Activated CD4-positive, alpha-beta T cell treated with anti-CD3 and anti-CD28 coated beads, Interleukin-2, amount 10 ng/mL, durations not matched to agents 7 days and 5 days (primary cell): ENCODE measurements around the gene ZNF439. TPM values are rescaled to one million over a fixed set of nuclear protein-coding genes. Genes with fewer than 3 reads are reported as not detected.
"Not testable (repeated sequence)": the region's sequence is repeated elsewhere in the genome, so short reads cannot be mapped to it uniquely, and the experiment has no call there.

Experiments used
- CTCF ChIA-PET: fragments of 350-600 bp; sonication (Branson Sonifier 250); formaldehyde crosslinking; loops from one replicate; lab custom pipeline; 2021; ENCODE audit warnings: antibody characterized with exemption; lab: Charles Lee
- POLR2A ChIA-PET: fragments of 350-600 bp; sonication (Branson Sonifier 250); formaldehyde crosslinking; loops from one replicate; lab custom pipeline; 2021; ENCODE audit warnings: antibody characterized with exemption; lab: Charles Lee
- DNase-seq: peaks from one replicate; pipeline ENCODE4 v3.0.0-alpha.2; 2020
- H3K27ac Mint-ChIP-seq: one replicate; pipeline ENCODE4 v1.8.0; 2021; ENCODE audit warnings: mild to moderate bottlenecking, moderate library complexity, mixed read lengths
- H3K27me3 Mint-ChIP-seq: one replicate; pipeline ENCODE4 v1.8.0; 2021; ENCODE audit warnings: mixed read lengths
- H3K36me3 Mint-ChIP-seq: one replicate; pipeline ENCODE4 v1.8.0; 2021; ENCODE audit warnings: low read depth, mixed read lengths
- H3K4me1 Mint-ChIP-seq: one replicate; pipeline ENCODE4 v1.8.0; 2021; ENCODE audit warnings: mixed read lengths
- H3K4me3 Mint-ChIP-seq: one replicate; pipeline ENCODE4 v1.8.0; 2021; ENCODE audit warnings: mild to moderate bottlenecking, moderate library complexity, mixed read lengths
- H3K9me3 Mint-ChIP-seq: one replicate; pipeline ENCODE4 v1.8.0; 2021; ENCODE audit warnings: mixed read lengths
- total RNA-seq, 2 experiments: library from RNA; stranded (reverse); gene quantifications; one replicate each; pipeline ENCODE4 v1.2.3, GENCODE V29; 2021

ZNF439 gene
- total RNA-seq = 1 to 10 TPM; 8.3 to 9.7 TPM

- ChIA-PET CTCF (interaction anchor here (0.9 kb wide), 1 partner anchor 35 kb away, joined by 3 read pairs; the partner anchor contains the start of gene ZNF440), POLR2A (no interaction called here)
- Mint-ChIP-seq H3K4me3 (peak within 1 kb of the TSS; percentile 83), H3K27ac (peak within 1 kb of the TSS; percentile 87), H3K36me3 (peaks cover 42% of the 10 kb centered on the region), H3K9me3 (peaks cover 31% of the 10 kb centered on the region), H3K4me1 (peaks cover 22% of the 10 kb centered on the region), H3K27me3 (no peaks in the 10 kb centered on the region)
- DNase-seq = peak; percentile 93
Measured at GRCh38 chr19:11848594-11849469, at the start of gene ZNF439. ZNF439 (plus strand) TSS chr19:11848726; CDS start chr19:11848868, 142 bp downstream.

- Mint-ChIP-seq H3K4me3 (no peak overlapping the region), H3K4me1 (no peaks in the 10 kb centered on the region), H3K36me3 (peaks cover 20% of the 10 kb centered on the region), H3K27ac (no peak overlapping the region), H3K9me3 (peaks cover 56% of the 10 kb centered on the region), H3K27me3 (no peaks in the 10 kb centered on the region)
- CTCF ChIA-PET = no interaction called here
- POLR2A ChIA-PET = no interaction called here
- DNase-seq = no peak
Measured at GRCh38 chr19:11806354-11807098, 42.0 kb upstream of the ZNF439 start.

GRCh38 chr19:11807099-11807380 is 41.5 kb upstream of the ZNF439 start:
- H3K27me3 Mint-ChIP-seq = no peaks in the 10 kb centered on the region
- POLR2A ChIA-PET = no interaction called here
- H3K9me3 Mint-ChIP-seq = peaks cover 56% of the 10 kb centered on the region
- DNase-seq = no peak
- peaks cover under 1% of the 10 kb centered on the region for H3K4me1 Mint-ChIP-seq
- peaks cover 20% of the 10 kb centered on the region for H3K36me3 Mint-ChIP-seq
- no peak overlapping the region for H3K27ac Mint-ChIP-seq
- no peak overlapping the region for H3K4me3 Mint-ChIP-seq
- CTCF ChIA-PET = no interaction called here

- peaks cover 40% of the 10 kb centered on the region for H3K36me3 Mint-ChIP-seq
- ChIA-PET CTCF (interaction anchor here (0.9 to 3.0 kb wide), 3 partner anchors 16 to 835 kb away, joined by 3 to 15 read pairs (median 3); partner anchors contain the start of genes ZNF439 and ZNF491), POLR2A (interaction anchor here (0.7 kb wide), 1 partner anchor 1301 kb away, joined by 3 read pairs; no protein-coding TSS in a partner anchor)
- DNase-seq = no peak
- peak overlapping the region; percentile 81 for H3K4me3 Mint-ChIP-seq
- no peaks in the 10 kb centered on the region for H3K27me3 Mint-ChIP-seq
- peaks cover 40% of the 10 kb centered on the region for H3K9me3 Mint-ChIP-seq
- H3K27ac Mint-ChIP-seq = peak overlapping the region; percentile 82
- peaks cover 30% of the 10 kb centered on the region for H3K4me1 Mint-ChIP-seq
Measured at GRCh38 chr19:11813703-11814028, 34.9 kb upstream of the ZNF439 start.

GRCh38 chr19:11814029-11814699 is 34.4 kb upstream of the ZNF439 start, which contains the start of gene ZNF440:
ZNF440 (plus strand) TSS chr19:11814273; CDS start chr19:11814448, 175 bp downstream.
- Mint-ChIP-seq H3K4me3 (peak within 1 kb of the TSS; percentile 81), H3K9me3 (peaks cover 37% of the 10 kb centered on the region), H3K27ac (peak within 1 kb of the TSS; percentile 82), H3K27me3 (no peaks in the 10 kb centered on the region), H3K4me1 (peaks cover 30% of the 10 kb centered on the region), H3K36me3 (peaks cover 42% of the 10 kb centered on the region)
- POLR2A ChIA-PET = interaction anchor here (0.7 kb wide), 1 partner anchor 1301 kb away, joined by 3 read pairs; no protein-coding TSS in a partner anchor
- CTCF ChIA-PET = interaction anchor here (0.7 to 3.0 kb wide), 5 partner anchors 16 to 834 kb away, joined by 3 to 15 read pairs (median 3); partner anchors contain the start of genes ZNF439 and ZNF491
- peak; percentile 91 for DNase-seq

- Mint-ChIP-seq H3K4me3 (peak overlapping the region; percentile 81), H3K36me3 (peaks cover 42% of the 10 kb centered on the region), H3K4me1 (peaks cover 30% of the 10 kb centered on the region), H3K9me3 (peaks cover 35% of the 10 kb centered on the region), H3K27ac (peak overlapping the region; percentile 78), H3K27me3 (no peaks in the 10 kb centered on the region)
- no peak for DNase-seq
- ChIA-PET POLR2A (no interaction called here), CTCF (interaction anchor here (0.6 to 1.6 kb wide), 3 partner anchors 17 to 478 kb away, joined by 3 read pairs; no protein-coding TSS in a partner anchor)
Measured at GRCh38 chr19:11814700-11815035, 33.9 kb upstream of the ZNF439 start.

- no peak for DNase-seq
- POLR2A ChIA-PET = no interaction called here
- no peaks in the 10 kb centered on the region for H3K27me3 Mint-ChIP-seq
- peaks cover 68% of the 10 kb centered on the region for H3K36me3 Mint-ChIP-seq
- no peak overlapping the region for H3K4me3 Mint-ChIP-seq
- H3K4me1 Mint-ChIP-seq = no peaks in the 10 kb centered on the region
- H3K27ac Mint-ChIP-seq = no peak overlapping the region
- peaks cover 43% of the 10 kb centered on the region for H3K9me3 Mint-ChIP-seq
- CTCF ChIA-PET = interaction anchor here (0.8 kb wide), 1 partner anchor 238 kb away, joined by 3 read pairs; no protein-coding TSS in a partner anchor
Measured at GRCh38 chr19:11821474-11822109, 26.9 kb upstream of the ZNF439 start.

GRCh38 chr19:11828957-11829876 is 19.3 kb upstream of the ZNF439 start:
- H3K27ac Mint-ChIP-seq, H3K4me1 Mint-ChIP-seq, CTCF ChIA-PET, POLR2A ChIA-PET, H3K27me3 Mint-ChIP-seq, DNase-seq, H3K4me3 Mint-ChIP-seq: not testable (repeated sequence)
- Mint-ChIP-seq H3K36me3 (peaks cover 80% of the 10 kb centered on the region), H3K9me3 (peaks cover 61% of the 10 kb centered on the region)

- ChIA-PET CTCF (no interaction called here), POLR2A (no interaction called here)
- H3K4me3 Mint-ChIP-seq = no peak overlapping the region
- no peaks in the 10 kb centered on the region for H3K4me1 Mint-ChIP-seq
- H3K27ac Mint-ChIP-seq = no peak overlapping the region
- DNase-seq = no peak
- H3K9me3 Mint-ChIP-seq = peaks cover 65% of the 10 kb centered on the region
- H3K36me3 Mint-ChIP-seq = peaks cover 65% of the 10 kb centered on the region
- no peaks in the 10 kb centered on the region for H3K27me3 Mint-ChIP-seq
Measured at GRCh38 chr19:11832253-11832912, 16.1 kb upstream of the ZNF439 start.

GRCh38 chr19:11833541-11833940 is 15.0 kb upstream of the ZNF439 start:
- Mint-ChIP-seq H3K36me3 (peaks cover 55% of the 10 kb centered on the region), H3K27ac (no peak overlapping the region), H3K4me1 (no peaks in the 10 kb centered on the region), H3K4me3 (no peak overlapping the region), H3K27me3 (no peaks in the 10 kb centered on the region), H3K9me3 (peaks cover 60% of the 10 kb centered on the region)
- POLR2A ChIA-PET = no interaction called here
- DNase-seq = no peak
- CTCF ChIA-PET = no interaction called here

GRCh38 chr19:11835626-11836066 is 12.9 kb upstream of the ZNF439 start:
- H3K27ac Mint-ChIP-seq, H3K4me3 Mint-ChIP-seq, POLR2A ChIA-PET, H3K27me3 Mint-ChIP-seq, DNase-seq, H3K4me1 Mint-ChIP-seq: not testable (repeated sequence)
- Mint-ChIP-seq H3K9me3 (peaks cover 52% of the 10 kb centered on the region), H3K36me3 (peaks cover 39% of the 10 kb centered on the region)
- CTCF ChIA-PET = interaction anchor here (0.6 kb wide), 1 partner anchor 177 kb away, joined by 5 read pairs; no protein-coding TSS in a partner anchor
